Measurements from ENCODE around the gene SLC45A2.
"Not testable (repeated sequence)": the region's sequence is repeated elsewhere in the genome, so short reads cannot be mapped to it uniquely, and the experiment has no call there.

The SLC45A2 gene, protein sequence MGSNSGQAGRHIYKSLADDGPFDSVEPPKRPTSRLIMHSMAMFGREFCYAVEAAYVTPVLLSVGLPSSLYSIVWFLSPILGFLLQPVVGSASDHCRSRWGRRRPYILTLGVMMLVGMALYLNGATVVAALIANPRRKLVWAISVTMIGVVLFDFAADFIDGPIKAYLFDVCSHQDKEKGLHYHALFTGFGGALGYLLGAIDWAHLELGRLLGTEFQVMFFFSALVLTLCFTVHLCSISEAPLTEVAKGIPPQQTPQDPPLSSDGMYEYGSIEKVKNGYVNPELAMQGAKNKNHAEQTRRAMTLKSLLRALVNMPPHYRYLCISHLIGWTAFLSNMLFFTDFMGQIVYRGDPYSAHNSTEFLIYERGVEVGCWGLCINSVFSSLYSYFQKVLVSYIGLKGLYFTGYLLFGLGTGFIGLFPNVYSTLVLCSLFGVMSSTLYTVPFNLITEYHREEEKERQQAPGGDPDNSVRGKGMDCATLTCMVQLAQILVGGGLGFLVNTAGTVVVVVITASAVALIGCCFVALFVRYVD

DNA sequence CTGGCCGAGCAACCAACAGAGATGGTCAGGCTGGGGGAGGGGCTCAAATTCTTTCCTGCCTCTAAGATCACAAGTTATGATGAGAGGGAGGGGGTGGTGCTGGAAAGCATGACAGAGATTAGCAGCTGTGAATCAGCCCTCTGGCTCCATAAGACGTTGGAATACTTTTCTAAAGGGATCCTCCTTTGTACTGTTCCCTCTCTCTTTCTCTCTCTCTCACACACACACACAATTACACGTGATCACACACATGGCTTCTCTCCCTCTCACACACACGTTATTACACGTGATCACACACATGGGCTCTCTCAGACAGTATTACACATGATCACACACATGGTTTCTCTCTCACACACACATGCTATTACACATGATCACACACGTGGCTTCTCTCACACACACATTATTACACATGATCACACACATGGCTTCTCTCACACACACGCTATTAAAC, at the start of gene SLC45A2:
SLC45A2 (minus strand) TSS at position 23 of the 454 bp plus-strand sequence. CDS start 110 bp downstream, outside the sequence.
- peak; percentile 3 for DNase-seq

DNA sequence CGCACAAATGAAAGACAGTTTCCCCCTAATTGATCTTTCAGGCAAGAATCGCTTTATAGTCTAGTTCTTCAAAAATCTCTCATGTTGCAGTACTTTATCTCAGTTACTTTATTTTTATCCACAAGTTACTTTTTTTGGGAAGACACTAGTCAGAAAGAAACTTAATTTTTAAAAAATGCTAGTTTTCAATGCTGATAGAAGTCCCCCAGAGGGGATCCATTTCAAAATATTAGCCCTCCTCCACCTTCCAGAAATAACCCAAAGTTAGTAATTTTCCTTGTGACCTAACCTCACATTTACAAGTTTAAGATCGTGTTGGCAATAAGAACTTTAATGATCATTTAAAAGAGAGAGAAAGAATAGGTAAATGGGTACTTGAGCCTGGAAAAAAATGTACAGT, 47.5 kb upstream of the SLC45A2 start:
- DNase-seq = no peak

DNA sequence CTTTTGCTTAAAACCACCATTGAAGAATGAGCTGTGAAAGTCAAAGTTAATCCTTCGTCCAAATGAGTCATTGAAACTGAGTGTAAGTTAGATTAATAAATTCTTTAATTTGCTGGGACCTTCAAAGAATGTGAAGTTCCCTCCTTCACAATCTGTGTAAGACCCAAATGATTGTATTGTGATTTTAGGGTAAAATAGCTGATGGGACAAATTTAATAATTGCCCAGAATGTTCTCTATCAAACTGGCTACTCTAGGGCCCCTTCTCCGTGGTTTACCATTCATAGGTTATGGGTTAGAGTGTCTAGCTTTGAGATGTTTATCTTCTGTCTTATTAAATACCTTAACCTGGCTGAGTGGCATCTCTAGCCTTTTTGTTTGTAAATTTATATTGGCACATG, 46.6 kb upstream of the SLC45A2 start:
- DNase-seq = no peak

DNA sequence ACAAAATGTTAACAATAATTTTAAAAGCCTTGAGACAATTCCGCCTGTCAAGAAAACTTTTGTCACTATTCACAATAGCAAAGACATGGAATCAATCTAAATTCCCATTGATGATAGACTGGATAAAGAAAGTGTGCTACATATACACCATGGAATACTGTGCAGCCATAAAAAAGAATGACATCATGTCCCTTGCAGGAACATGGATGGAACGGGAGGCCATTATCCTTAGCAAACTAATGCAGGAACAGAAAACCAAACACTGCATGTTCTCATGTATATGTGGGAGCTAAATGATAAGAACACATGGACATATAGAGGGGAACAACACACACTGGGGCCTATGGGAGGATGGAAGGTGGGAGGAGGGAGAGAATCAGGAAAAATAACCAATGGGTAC, 46.1 kb upstream of the SLC45A2 start:
- DNase-seq = not testable (repeated sequence)

DNA sequence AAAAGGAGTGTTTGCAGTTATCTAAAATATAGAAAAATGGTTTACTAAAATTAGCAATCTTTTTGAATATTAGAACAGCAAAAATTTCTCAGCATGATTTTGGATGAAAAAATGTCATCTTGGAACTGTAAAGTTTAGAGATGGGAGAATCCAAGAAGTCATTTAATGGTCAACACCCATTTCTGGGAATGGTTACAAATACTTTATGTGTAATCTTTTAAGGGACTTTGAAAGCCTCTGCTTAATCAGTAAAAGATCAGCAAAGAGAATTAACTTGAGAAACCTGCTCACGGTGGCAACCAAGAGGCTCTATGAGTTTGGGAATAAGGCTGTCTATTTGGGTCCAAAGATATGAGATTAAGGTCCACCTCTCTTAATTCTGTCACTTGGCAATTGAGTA, 45.6 kb upstream of the SLC45A2 start:
- no peak for DNase-seq

DNA sequence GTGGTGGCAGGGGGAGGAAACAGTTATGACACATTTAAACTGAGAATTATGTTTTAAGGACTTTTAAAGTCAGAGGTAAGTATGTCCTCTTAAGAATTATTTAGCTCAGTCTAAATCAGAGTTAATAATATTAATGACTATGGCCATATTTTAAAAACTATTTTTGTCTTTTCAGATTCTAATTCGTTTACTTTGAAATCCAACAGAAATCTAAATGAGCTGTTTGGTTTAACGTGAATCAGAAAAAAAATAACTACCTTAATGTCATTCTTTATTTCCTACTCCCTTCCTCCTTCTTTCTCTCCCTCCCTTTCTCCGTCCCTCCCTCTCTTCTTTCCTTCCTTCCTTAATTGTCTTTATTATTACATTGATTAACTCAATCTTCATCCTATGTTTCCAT, 43.9 kb upstream of the SLC45A2 start:
- no peak for DNase-seq

DNA sequence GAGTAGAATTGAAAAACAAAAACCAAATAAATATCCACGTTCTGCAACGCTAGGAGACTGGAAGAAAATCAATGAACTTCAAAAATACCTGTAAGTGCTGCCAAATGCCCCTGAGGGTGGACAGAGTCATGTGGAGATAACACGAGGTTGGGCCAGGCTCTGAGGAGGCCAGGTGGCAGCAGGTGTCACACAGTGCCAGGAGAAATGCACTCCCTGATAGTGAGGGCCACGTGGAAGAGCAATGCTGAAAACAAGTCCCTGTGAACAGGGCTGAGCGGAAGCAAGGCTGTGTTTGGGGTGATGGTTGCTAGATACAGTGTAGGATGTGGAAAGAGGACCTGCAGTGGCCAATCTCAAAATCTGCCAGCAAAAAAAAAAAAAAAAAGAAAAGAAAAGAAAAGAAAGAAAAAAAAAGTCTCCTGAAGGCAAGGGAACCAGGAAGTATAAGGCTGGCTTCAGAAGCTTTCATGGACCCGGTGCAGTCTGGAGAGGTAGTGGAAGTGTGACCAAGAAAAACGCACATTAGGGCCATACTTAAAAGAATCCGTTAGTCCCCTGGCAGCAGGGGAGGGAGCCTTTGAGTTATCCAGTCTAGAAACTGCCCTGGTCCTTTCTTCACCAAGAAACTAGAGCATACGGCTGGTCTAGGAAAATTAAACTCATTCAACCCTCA, 41.7 kb upstream of the SLC45A2 start:
- no peak for DNase-seq

DNA sequence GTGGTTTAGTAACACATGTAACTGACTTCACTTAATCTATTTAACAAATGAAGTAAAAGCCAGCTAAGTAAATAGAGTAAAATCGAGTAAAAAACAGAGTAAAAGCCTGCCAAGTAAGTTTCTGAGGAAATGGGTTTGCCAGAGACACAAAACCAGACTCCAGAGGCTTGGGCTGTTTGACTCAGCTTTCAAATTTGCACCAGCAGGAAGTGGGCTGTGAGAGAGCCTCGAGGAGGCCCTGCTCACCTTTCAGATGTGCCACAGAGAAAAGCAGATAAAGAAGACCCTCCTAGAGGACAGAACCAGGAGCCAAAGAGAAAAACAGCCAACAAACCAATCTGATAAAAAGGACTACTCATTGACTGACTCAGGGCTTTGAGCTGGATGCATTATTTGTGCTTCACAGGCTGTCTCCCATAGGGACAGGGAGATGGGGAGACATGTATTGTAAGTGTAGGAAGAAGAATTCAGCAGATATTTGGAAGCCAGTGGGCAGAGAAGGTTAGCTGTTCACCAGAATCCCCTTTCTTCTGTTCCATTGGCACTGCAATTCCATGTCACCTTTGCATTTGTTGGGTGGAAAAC, 37.7 kb upstream of the SLC45A2 start:
- DNase-seq = no peak

DNA sequence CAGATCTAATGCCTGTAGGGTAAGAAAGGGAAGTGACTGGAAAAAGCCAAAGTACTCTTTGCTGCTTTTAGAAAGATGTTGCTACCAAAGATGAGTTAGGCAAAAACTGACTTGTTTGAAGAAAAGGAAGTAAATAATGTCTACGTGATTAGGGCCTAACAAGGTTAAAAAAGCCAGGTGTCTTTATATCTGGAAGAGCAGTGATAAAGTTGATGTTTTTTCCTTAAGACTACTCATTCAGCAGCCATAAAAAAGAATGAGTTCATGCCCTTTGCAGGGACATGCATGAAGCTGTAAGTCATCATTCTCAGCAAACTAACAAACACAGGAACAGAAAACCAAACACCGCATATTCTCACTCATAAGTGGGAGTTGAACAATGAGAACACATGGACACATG, 36.8 kb upstream of the SLC45A2 start:
- no peak for DNase-seq

DNA sequence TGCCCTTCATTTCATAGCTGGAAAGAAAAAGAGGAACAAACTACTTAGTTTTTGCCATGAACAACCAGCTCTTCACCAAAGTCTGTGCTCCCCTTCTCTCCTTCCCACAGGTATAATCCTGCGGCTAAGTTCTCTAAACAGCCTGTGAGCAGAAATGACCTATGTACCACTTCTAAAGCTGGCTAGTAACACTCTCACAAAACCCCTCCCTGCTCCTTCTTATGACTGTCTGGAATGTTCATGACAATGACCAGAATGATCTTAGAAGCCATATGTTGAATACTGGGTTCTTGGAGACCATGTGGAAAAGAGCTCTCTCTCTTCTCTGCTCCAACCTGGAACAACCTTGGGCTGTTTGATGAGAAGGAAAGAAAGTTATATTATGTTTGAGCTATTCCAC, 36.2 kb upstream of the SLC45A2 start:
- DNase-seq = no peak

DNA sequence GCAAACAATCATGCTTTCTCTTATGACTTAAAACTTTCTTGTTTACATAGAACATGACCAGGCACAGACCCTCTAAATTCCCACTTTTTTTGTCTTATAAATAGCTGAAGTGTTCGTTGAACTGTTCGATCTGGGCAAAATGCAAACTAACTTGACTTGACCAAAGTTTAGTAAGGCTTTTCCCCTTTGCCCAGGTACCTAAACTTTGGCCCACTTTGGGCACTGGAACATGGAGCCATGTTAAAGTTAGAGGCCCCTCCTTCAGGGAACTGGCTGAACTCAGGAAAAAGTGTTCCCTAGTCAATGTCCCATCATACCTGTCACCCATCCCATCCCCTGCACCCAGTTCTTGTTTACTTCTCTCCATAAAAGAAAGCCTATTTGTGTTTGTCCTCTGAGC, 32.8 kb upstream of the SLC45A2 start:
- no peak for DNase-seq

DNA sequence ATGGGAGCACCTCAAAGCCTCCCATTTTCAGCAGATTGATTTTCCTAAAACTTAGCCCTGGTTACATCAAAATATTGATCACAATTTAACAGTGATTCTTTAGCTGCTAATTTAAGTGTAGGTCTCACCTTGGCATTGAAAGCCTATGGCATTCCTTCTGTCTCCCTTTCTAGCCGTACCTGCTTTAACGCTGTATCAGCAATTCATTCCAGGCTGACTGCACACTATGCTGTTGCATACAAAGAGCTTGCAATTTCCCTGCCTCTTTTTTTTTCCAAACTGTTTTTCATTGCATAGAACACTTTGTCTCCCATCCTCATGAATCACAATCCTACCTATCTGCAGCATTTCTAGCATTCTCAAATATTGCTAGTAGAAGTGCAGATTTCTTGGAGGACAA, 32.3 kb upstream of the SLC45A2 start:
- DNase-seq = no peak

DNA sequence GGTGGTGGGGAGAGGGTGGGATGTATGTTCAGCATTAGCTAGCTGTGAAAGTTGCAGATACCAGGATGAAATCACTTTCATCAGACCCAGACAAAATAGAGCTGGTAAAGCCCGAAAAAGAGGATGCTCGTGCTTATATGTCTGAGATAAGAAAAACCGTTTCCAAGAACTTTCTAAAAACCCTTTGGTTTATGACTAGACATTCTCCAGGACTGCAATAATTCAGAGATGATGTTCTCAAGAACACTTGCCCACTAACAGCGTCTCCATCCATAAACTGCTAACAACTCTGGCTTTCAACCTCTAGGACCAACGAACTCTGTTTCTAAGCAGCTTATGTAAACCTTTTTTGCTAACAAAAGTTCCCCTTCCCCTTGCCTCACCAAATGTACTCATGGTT, 31.7 kb upstream of the SLC45A2 start:
- no peak for DNase-seq

DNA sequence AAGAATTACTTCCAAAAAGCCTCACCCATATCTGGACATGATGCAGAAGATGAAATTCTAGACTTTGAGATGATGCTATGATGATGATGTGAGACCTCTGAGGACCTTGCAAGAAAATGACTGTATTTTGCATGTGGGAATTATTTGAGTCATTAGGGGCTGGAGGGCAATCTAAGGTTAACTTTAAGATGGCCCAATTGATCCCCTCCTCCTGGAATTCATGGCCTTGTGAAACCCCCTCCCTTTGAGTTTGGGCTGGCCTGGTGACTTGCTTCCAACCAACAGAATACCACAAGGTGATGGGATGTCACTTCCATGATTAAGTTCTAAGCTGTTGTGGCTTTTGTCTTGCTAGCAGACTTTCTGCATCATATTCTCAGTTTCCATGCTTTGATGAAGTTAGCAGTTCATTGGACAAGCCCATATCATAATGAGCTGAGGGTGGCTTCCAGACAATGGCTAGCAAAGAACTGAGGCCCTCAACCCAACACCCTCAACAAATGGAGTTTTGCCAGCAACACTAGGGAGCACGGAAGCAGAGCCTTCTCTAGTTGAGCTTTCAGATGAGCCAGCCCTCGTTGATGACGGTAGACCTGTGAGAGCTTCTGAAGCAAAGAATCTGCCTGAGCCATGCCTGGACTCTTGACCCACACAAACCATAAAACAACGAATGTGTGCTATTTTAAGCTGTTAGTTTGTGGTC, 30.8 kb upstream of the SLC45A2 start:
- DNase-seq = no peak

DNA sequence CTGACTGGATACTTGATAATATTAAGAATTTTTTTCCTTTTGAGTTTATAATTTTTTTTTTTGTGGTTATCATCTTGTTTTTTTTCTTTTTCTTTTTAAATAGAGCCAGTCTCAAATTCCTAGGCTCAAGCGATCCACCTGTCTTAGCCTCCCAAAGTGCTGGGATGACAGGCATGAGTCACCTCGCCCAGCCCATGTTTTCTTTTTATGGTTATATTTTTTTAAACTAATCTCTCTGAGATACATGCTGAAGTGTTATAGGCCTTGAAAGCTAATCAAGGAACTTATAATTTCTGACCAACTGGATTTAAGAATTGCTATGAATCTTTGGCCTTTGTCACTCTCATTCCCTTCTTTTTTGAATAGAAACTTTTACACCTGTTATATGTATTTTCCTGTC, 30.1 kb upstream of the SLC45A2 start:
- no peak for DNase-seq

DNA sequence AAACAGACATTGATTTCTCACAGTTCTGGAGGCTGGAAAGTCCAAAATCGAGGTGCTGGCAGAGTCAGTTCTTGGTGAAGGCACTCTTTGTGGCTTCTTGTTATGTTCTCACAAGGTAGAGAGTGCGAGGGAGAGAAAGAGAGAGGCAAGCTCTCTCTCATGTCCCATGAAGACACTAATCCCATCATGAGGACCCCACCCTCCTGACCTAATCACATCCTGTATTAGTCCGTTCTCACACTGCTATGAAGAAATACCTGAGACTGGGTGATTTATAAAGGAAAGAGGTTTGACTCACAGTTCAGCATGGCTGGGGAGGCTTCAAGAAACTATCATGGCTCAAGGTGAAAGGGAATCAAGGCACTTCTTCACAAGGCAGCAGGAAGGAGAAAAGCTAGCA, 29.1 kb upstream of the SLC45A2 start:
- peak; percentile 24 for DNase-seq

DNA sequence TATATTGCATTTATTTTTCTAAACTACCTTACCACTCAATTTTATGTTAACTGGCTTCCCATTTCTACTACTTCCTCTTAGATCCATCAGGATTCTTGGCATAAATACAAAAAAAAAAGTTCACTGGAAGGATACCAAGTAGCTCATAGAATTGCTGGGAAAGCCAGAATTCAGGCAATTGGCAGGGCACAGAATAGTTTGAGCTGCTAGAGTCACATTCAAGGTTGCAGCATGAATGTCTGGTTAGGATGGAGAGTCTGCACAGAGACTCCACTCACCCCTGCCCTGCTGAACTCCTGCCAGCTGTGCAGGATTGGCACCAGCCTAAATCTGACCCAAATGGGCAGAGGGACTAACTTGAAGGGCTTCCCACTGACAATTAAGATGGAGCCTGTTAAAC, 28.3 kb upstream of the SLC45A2 start:
- DNase-seq = no peak

DNA sequence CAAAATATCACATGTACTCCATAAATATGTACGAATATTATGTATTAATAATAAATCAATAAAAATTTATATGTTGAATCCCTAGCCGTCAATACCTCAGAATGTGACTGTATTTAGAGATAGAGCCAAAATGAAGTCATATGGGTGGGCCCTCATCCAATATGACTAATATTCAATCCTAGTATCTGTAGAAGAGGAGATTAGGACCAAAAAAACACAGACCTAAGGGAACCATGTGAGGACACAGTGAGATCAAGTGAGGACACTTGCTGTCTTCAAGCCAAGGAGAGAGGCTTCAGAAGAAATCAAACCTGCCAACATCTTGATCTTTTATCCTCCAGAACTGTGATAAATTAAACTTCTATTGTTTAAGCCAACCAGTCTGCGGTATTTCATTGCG, 27.0 kb upstream of the SLC45A2 start:
- peak; percentile 31 for DNase-seq

DNA sequence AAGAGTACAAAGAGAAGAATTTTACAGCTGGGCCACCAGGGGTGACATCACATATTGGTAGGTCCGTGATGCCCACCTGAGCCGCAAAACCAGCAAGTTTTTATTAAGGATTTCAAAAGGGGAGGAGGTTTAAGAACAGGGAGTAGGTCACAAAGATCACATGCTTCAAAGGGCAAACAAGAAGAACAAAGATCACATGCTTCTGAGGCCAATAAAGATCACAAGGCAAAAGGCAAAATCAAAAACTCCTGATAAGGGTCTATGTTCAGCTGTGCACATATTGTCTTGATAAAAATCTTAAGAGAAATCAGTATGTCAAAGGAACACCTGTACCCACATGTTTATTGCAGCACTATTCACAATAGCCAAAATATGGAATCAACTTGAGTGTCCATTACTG, 25.7 kb upstream of the SLC45A2 start:
- DNase-seq = not testable (repeated sequence)

DNA sequence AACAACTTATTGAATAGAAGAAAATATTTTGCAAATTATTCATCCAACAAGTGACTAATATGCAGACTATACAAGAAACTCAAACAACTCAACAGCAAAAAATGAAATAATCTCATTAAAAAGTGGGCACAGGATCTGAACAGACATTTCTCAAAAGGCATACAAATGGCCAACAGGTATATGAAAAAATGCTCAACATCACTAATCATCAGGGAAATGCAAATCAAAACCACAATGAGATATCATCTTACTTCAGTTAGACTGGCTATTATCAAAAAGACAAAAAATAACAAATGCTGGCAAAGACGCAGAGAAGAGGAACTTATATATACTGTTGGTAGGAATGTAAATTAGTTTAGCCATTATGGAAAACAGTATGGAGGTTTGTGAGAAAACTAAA, 25.1 kb upstream of the SLC45A2 start:
- no peak for DNase-seq

DNA sequence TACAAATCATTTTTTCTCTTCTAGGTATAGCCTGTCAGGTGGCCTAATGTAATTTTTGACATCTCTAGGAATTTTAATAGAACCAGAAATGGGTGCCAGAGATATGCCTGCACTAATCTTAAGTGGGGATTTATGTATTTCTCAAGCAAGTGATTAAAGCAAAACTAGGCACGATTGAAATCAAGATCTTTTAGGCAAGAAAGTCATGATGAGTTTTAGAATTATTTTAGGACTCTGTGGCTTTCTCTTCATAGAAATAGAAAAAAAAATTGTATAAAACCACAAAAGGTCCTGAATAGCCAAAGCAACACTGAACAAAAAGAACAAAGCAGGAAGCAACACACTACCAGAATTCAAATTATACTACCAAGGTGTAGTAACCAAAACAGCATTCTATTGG, 24.3 kb upstream of the SLC45A2 start:
- peak; percentile 12 for DNase-seq

DNA sequence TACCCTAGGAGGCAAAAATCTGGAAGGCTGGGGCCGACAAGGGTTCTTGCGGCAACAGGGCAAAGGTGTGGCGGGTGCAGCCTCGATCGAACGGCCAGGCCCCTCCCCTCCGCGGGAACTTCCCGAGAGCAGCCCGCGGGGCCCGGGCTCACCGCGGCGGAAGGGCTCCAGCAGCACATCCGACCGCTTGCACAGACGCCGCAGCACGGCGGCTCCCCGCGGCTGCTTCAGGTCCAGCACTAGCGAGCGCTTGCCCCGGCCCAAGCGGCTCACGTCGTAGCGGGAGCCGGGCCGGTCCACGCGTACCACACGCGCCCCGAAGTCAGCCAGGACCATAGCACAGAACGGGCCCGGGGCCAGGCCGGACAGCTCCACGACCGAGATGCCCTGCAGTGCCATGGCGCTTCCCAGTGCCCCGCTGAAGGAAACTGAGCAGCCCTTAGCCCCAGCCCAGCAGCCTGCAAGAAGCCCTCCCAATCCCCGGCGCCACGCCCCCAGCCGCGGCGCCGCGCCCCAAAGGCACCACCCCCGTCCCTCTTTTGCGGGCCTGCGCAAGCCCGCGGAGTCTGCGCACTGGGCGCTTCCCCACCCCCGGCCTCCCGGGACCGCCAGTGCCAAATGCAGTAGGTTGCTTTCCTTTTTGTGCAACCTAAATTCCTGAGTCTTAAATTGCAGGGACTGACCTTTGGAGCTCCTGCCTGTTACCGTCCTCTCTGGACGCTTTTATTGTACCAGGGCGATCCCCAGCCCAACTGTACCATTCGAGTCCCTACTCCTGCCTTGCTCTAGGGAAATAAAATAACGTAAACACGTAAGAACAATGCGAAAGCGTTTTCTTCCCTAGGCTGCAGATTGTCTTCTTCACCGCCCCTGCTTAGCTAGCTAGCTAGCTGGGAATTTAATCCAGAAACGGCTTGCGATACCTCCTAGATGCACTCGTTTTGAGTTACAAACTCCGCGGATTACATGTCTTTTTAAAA, 23.4 kb upstream of the SLC45A2 start, which contains the start of gene AMACR:
AMACR (minus strand) TSS at position 430 of the 980 bp plus-strand sequence; CDS start at position 399, 31 bp downstream.
- peak; percentile 88 for DNase-seq
